Endodermal cell (in vitro differentiated cells): ENCODE data around the gene ARL15. TPM values are rescaled to one million over a fixed set of nuclear protein-coding genes. Genes with fewer than 3 reads are reported as not detected.
"Not testable (repeated sequence)": the region's sequence is repeated elsewhere in the genome, so short reads cannot be mapped to it uniquely, and the experiment has no call there.

Experiments used
- DNase-seq: peaks from one replicate; pipeline ENCODE4 v3.0.0-alpha.2; 2017
- H3K27ac ChIP-seq: 2 replicates; pipeline ENCODE4 v1.5.1; 2013; ENCODE audit warnings: mild to moderate bottlenecking, low read depth, low read length, moderate library complexity
- H3K27me3 ChIP-seq: 2 replicates; pipeline ENCODE4 v1.6.1; 2013; ENCODE audit warnings: mild to moderate bottlenecking, low read length, moderate library complexity; ENCODE audit not compliant: insufficient read depth, control insufficient read depth, poor library complexity, severe bottlenecking
- H3K36me3 ChIP-seq: 2 replicates; pipeline ENCODE4 v1.7.0; 2013; ENCODE audit warnings: mild to moderate bottlenecking, low read length, moderate library complexity; ENCODE audit not compliant: control insufficient read depth, insufficient read depth
- H3K4me1 ChIP-seq: one replicate; pipeline ENCODE4 v1.7.0; 2013; ENCODE audit warnings: low read length; ENCODE audit not compliant: control insufficient read depth, insufficient read depth
- H3K4me3 ChIP-seq: 2 replicates; pipeline ENCODE4 v1.5.1; 2013; ENCODE audit warnings: mild to moderate bottlenecking, low read length, moderate library complexity
- H3K9ac ChIP-seq: 2 replicates; pipeline ENCODE4 v1.6.1; 2013; ENCODE audit warnings: mild to moderate bottlenecking, low read length, moderate library complexity; ENCODE audit not compliant: poor library complexity, severe bottlenecking; ENCODE audit errors: extremely low read depth
- H3K9me3 ChIP-seq: 2 replicates; pipeline ENCODE4 v1.6.1; 2013; ENCODE audit warnings: mild to moderate bottlenecking, low read length, moderate library complexity; ENCODE audit not compliant: control insufficient read depth
- H3K27ac Mint-ChIP-seq: 2 replicates; pipeline ENCODE4 v1.8.0; 2020; ENCODE audit warnings: mixed read lengths
- H3K27me3 Mint-ChIP-seq: 2 replicates; pipeline ENCODE4 v1.8.0; 2021; ENCODE audit warnings: mild to moderate bottlenecking, mixed read lengths; ENCODE audit not compliant: insufficient read depth
- H3K36me3 Mint-ChIP-seq: 2 replicates; pipeline ENCODE4 v1.8.0; 2020; ENCODE audit warnings: low read depth, mixed read lengths
- H3K4me1 Mint-ChIP-seq: 2 replicates; pipeline ENCODE4 v1.8.0; 2020; ENCODE audit warnings: mixed read lengths
- H3K4me3 Mint-ChIP-seq: 2 replicates; pipeline ENCODE4 v1.8.0; 2020; ENCODE audit warnings: mild to moderate bottlenecking, moderate library complexity, mixed read lengths
- H3K9me3 Mint-ChIP-seq: 2 replicates; pipeline ENCODE4 v1.8.0; 2020; ENCODE audit warnings: mild to moderate bottlenecking, mixed read lengths
- WGBS, 2 experiments: methylation state at CpG; one replicate each; pipeline versions ENCODE4 v1.1.5 to v1.1.7; 2013; ENCODE audit warnings: missing lambda C conversion rate in 2 of 2, mixed read lengths in 1 of 2; ENCODE audit not compliant: insufficient coverage in 1 of 2, insufficient read length in 1 of 2; 5-methylcytosine and 5-hydroxymethylcytosine counted together
- microRNA-seq: library from miRNA; unstranded; fragments of <30 nt; microRNA quantifications from one replicate; pipeline ENCODE4 v1.2.0, GENCODE V29; 2020; ENCODE audit warnings: borderline microRNAs expressed
- total RNA-seq, 2 donors: library from RNA; stranded (reverse); fragmentation: NEBNext Ultra II Directional in 1 of 2; extraction: Animal tissue kit (Norgen Biotek cat#: 25700) in 1 of 2; gene quantifications; 2 replicates in 1 of 2; 3 replicates in 1 of 2; pipeline ENCODE4 v1.2.1, GENCODE V29; 2021
- TF ChIP-seq, protein P1 (sequence below): fragments of 200-600 bp; sonication (generic); conservative IDR thresholded peaks from 2 replicates; pipeline ENCODE4 v1.5.0; 2021; ENCODE audit warnings: antibody characterized with exemption, mild to moderate bottlenecking

The ARL15 gene
- total RNA-seq, 2 donors from 2014 or later: 23.3 to 24.0 TPM

DNA sequence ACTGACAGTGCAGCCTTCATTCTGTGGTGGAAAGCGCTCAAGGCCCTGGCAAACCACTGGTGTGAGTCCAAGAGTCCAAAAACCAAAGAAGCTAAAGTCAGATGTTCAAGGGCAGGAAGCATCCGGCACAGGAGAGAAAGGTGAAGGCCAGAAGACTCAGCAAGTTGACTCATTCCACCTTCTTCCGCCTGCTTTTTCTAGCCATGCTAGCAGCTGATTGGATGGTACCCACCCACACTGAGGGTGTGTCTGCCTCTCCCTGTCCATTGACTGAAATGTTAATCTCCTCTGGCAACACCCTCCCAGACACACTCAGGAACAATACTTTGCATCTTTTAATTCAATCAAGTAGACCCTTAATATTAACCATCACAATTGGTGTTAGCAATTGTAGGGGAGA lies 453.9 kb downstream of the ARL15 start:
- H3K9me3 ChIP-seq: peaks cover 28% of the 10 kb centered on the region
- Mint-ChIP-seq H3K4me1 (no peaks in the 10 kb centered on the region), H3K4me3 (no peak overlapping the region), H3K36me3 (peaks cover 5% of the 10 kb centered on the region), H3K27ac (no peak overlapping the region), H3K27me3 (no peaks in the 10 kb centered on the region), H3K9me3 (peaks cover 45% of the 10 kb centered on the region)
- no peak overlapping the region for H3K4me3 ChIP-seq
- WGBS, 2 experiments: 76 to 83% methylated on average over 3 of the region's 3 CpGs
- H3K27me3 ChIP-seq: no peaks in the 10 kb centered on the region
- no peaks in the 10 kb centered on the region for H3K4me1 ChIP-seq
- no peak for DNase-seq
- H3K9ac ChIP-seq: no peak overlapping the region
- H3K27ac ChIP-seq: no peak overlapping the region
- H3K36me3 ChIP-seq: no peaks in the 10 kb centered on the region
- TF ChIP-seq, protein P1, sequence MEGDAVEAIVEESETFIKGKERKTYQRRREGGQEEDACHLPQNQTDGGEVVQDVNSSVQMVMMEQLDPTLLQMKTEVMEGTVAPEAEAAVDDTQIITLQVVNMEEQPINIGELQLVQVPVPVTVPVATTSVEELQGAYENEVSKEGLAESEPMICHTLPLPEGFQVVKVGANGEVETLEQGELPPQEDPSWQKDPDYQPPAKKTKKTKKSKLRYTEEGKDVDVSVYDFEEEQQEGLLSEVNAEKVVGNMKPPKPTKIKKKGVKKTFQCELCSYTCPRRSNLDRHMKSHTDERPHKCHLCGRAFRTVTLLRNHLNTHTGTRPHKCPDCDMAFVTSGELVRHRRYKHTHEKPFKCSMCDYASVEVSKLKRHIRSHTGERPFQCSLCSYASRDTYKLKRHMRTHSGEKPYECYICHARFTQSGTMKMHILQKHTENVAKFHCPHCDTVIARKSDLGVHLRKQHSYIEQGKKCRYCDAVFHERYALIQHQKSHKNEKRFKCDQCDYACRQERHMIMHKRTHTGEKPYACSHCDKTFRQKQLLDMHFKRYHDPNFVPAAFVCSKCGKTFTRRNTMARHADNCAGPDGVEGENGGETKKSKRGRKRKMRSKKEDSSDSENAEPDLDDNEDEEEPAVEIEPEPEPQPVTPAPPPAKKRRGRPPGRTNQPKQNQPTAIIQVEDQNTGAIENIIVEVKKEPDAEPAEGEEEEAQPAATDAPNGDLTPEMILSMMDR: no peak

GRCh38 chr5:53836851-53837430 lies 473.4 kb downstream of the ARL15 start:
- H3K36me3 Mint-ChIP-seq, H3K36me3 ChIP-seq, H3K4me1 Mint-ChIP-seq, H3K4me3 Mint-ChIP-seq, H3K4me1 ChIP-seq, H3K27ac ChIP-seq, H3K9ac ChIP-seq, H3K27me3 ChIP-seq, H3K27me3 Mint-ChIP-seq, H3K4me3 ChIP-seq, H3K9me3 ChIP-seq, DNase-seq, H3K27ac Mint-ChIP-seq: not testable (repeated sequence)
- 91 to 94% methylated on average over 4 to 19 of the region's 19 CpGs for WGBS, 2 experiments
- peaks cover 28% of the 10 kb centered on the region for H3K9me3 Mint-ChIP-seq

GRCh38 chr5:53834500-53834899 lies 475.9 kb downstream of the ARL15 start:
- no peak overlapping the region for H3K27ac ChIP-seq
- peaks cover 31% of the 10 kb centered on the region for H3K9me3 Mint-ChIP-seq
- TF ChIP-seq, protein P1: no peak
- H3K27me3 Mint-ChIP-seq: no peaks in the 10 kb centered on the region
- no peak overlapping the region for H3K4me3 ChIP-seq
- no peak overlapping the region for H3K4me3 Mint-ChIP-seq
- peaks cover 12% of the 10 kb centered on the region for H3K9me3 ChIP-seq
- H3K4me1 Mint-ChIP-seq: no peaks in the 10 kb centered on the region
- H3K4me1 ChIP-seq: no peaks in the 10 kb centered on the region
- H3K27me3 ChIP-seq: no peaks in the 10 kb centered on the region
- no peak overlapping the region for H3K9ac ChIP-seq
- 85 to 100% methylated on average over 2 to 4 of the region's 4 CpGs for WGBS, 2 experiments
- H3K36me3 Mint-ChIP-seq: peaks cover 4% of the 10 kb centered on the region
- no peaks in the 10 kb centered on the region for H3K36me3 ChIP-seq
- no peak overlapping the region for H3K27ac Mint-ChIP-seq
- DNase-seq: no peak

Small RNA genes within 50 kb of the gene (microRNA-seq; reads per million reads assigned to microRNA genes)
- gene MIR4459 (not detected), gene MIR581 (not detected)

Other genes starting within 250 kb of the ARL15 start
- not detected for gene HSPB3, start 145.1 kb upstream of the ARL15 start, total RNA-seq
- 10 to 100 TPM; 19.7 to 20.5 TPM for gene SNX18, start 207.2 kb upstream of the ARL15 start, total RNA-seq